Gastroesophageal sphincter (tissue), 3 donors: ENCODE data around the gene PRTFDC1.

ENCODE experiments used
- POLR2A ChIP-seq, 2 donors: fragments of 450-650 bp; IDR thresholded peaks; one replicate each; pipeline ENCODE4 v1.6.1; 2017; ENCODE audit warnings: antibody characterized with exemption in 2 of 2, mild to moderate bottlenecking in 2 of 2, moderate library complexity in 1 of 2
- TF ChIP-seq, protein P1 (sequence below), 4 experiments: fragments of 200-600 bp in 2 of 4; fragments of 450-650 bp in 2 of 4; sonication (generic) in 1 of 4; IDR thresholded peaks; one replicate each; pipeline ENCODE4 v1.5.1; 2017 to 2019; ENCODE audit warnings: antibody characterized with exemption in 4 of 4, mild to moderate bottlenecking in 2 of 4, moderate library complexity in 2 of 4

DNA sequence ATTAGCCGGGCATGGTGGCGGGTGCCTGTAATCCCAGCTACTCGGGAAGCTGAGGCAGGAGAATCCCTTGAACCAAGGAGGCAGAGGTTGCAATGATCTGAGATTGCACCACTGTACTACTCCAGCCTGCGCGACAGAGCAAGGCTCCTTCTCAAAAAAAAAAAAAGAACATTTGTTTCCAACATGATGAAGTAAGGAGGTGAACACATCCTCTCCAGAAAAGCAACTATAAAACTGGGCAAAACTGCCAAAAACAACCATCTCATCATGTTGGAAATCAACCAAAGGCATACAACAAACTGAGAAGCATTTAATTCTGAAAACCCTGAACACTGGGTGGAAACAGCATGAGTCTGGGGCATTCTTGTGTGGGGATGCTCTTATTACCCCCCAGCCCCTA lies 14.3 kb downstream of the PRTFDC1 start:
- TF ChIP-seq, protein P1, sequence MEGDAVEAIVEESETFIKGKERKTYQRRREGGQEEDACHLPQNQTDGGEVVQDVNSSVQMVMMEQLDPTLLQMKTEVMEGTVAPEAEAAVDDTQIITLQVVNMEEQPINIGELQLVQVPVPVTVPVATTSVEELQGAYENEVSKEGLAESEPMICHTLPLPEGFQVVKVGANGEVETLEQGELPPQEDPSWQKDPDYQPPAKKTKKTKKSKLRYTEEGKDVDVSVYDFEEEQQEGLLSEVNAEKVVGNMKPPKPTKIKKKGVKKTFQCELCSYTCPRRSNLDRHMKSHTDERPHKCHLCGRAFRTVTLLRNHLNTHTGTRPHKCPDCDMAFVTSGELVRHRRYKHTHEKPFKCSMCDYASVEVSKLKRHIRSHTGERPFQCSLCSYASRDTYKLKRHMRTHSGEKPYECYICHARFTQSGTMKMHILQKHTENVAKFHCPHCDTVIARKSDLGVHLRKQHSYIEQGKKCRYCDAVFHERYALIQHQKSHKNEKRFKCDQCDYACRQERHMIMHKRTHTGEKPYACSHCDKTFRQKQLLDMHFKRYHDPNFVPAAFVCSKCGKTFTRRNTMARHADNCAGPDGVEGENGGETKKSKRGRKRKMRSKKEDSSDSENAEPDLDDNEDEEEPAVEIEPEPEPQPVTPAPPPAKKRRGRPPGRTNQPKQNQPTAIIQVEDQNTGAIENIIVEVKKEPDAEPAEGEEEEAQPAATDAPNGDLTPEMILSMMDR (IDR thresholded peaks at IDR 0.05): no peak
- no peak for TF ChIP-seq POLR2A (IDR thresholded peaks at IDR 0.05)
